HepG2 (cell line): ENCODE results near the gene SAXO1. TPM values are rescaled to one million over a fixed set of nuclear protein-coding genes. Genes with fewer than 3 reads are reported as not detected.

Experiments
- ARID5B ChIP-seq: IDR thresholded peaks from 2 replicates; pipeline ENCODE4 v1.4.0; 2020; ENCODE audit warnings: mild to moderate bottlenecking, missing genetic modification reagents
- CBFB ChIP-seq: sonication (generic); formaldehyde crosslinking; IDR thresholded peaks from 2 replicates; pipeline ENCODE4 v1.4.0; 2020; ENCODE audit warnings: missing genetic modification reagents
- HIC2 ChIP-seq: sonication (generic); formaldehyde crosslinking; IDR thresholded peaks from 2 replicates; pipeline ENCODE4 v1.9.0; 2022; ENCODE audit warnings: low read depth, missing genetic modification reagents
- NFKB2 ChIP-seq: sonication (generic); formaldehyde crosslinking; IDR thresholded peaks from 2 replicates; pipeline ENCODE4 v1.4.0; 2020; ENCODE audit warnings: missing genetic modification reagents, borderline replicate concordance
- PRDM4 ChIP-seq: sonication (generic); formaldehyde crosslinking; IDR thresholded peaks from 2 replicates; pipeline ENCODE4 v1.9.0; 2021; ENCODE audit warnings: missing genetic modification reagents, borderline replicate concordance
- RFX5 ChIP-seq: IDR thresholded peaks from 2 replicates; pipeline ENCODE4 v1.6.1; 2011; ENCODE audit warnings: low read depth, low read length, improper control_type of control experiment
- STAT6 ChIP-seq: sonication (generic); formaldehyde crosslinking; IDR thresholded peaks from 2 replicates; pipeline ENCODE4 v1.4.0; 2020; ENCODE audit warnings: missing genetic modification reagents, mild to moderate bottlenecking, borderline replicate concordance
- polyA plus RNA-seq, 8 experiments: library from polyadenylated mRNA; depleted of rRNA in 3 of 8; stranded (reverse) in 7 of 8; unstranded in 1 of 8; fragments of >200 nt; fragmentation: Illumina TruSeq in 4 of 8; extraction: Trizol in 4 of 8; gene quantifications; 2 replicates each; pipeline versions ENCODE4 v1.2.1 to v1.2.3, GENCODE V29; 2011 to 2016; ENCODE audit warnings: low read depth in 4 of 8, missing spikeins in 1 of 8, mixed read lengths in 1 of 8; ENCODE audit not compliant: insufficient read depth in 1 of 8
- total RNA-seq, 5 experiments: library from RNA; depleted of rRNA; stranded (reverse); fragments of >200 nt; fragmentation: Illumina TruSeq; extraction: Trizol; gene quantifications; 2 replicates each; pipeline ENCODE4 v1.2.3, GENCODE V29; 2016; ENCODE audit warnings: low read depth in 1 of 5

Gene SAXO1
- total and polyA plus RNA-seq, 2 of the 13 experiments (the other 11 are each of a cell fraction or from before 2014, with no cell fraction given): not detected

GRCh38 chr9:19048966-19049916 is 16.2 kb upstream of the SAXO1 start, which contains the start of gene RRAGA (continued):
- TF ChIP-seq ARID5B (CRISPR knock-in tag): peak; percentile 55
- TF ChIP-seq PRDM4 (CRISPR knock-in tag): no peak; the same call in 1 of the 2 replicates
- peak; percentile 80; the same call in 1 of the 2 replicates for TF ChIP-seq STAT6 (CRISPR knock-in tag)
- TF ChIP-seq CBFB (CRISPR knock-in tag): no peak; the same call in none of the 2 replicates
- peak; percentile 81 for TF ChIP-seq RFX5
- TF ChIP-seq NFKB2 (CRISPR knock-in tag): peak; percentile 61; the same call in 1 of the 2 replicates
- peak; percentile 62; the same call in 1 of the 2 replicates for TF ChIP-seq HIC2 (CRISPR knock-in tag)
